Measurements from ENCODE around the gene ANKRD11.

The ANKRD11 gene

DNA sequence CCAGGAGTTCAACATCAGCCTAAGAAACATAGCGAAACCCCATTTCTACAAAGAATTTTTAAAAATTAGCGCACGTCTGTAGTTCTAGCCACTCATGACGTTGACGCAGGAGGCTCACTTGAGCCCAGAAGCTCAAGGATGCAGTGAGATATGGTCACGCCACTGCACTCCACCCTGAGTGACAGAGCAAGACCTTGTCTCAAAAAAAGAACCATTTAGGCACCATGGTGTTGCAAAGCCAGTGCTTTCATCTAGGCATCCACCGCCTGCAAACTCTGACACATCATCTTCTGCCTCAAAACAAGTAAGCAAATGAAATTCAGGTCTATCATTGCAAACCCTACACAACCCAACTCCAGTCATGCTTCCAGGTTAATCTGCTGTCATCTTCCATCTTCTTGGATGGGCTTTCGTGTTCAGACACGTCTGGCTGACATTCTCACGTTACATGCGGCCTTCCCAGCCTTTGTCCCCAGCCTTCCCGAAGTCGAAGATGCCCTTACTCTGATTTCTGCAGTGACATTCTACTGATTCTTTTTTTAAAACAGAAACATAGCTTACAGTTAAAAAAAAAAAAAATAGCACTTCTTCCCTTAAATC, 8.9 kb downstream of the ANKRD11 start:
- no peak overlapping the region for H3K4me3 ChIP-seq (ENCODE audit: low read length)
- no peak for DNase-seq (ENCODE audit: low read depth)
- TF ChIP-seq, protein P1, sequence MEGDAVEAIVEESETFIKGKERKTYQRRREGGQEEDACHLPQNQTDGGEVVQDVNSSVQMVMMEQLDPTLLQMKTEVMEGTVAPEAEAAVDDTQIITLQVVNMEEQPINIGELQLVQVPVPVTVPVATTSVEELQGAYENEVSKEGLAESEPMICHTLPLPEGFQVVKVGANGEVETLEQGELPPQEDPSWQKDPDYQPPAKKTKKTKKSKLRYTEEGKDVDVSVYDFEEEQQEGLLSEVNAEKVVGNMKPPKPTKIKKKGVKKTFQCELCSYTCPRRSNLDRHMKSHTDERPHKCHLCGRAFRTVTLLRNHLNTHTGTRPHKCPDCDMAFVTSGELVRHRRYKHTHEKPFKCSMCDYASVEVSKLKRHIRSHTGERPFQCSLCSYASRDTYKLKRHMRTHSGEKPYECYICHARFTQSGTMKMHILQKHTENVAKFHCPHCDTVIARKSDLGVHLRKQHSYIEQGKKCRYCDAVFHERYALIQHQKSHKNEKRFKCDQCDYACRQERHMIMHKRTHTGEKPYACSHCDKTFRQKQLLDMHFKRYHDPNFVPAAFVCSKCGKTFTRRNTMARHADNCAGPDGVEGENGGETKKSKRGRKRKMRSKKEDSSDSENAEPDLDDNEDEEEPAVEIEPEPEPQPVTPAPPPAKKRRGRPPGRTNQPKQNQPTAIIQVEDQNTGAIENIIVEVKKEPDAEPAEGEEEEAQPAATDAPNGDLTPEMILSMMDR (conservative IDR thresholded peaks at IDR 0.05; ENCODE audit: low read length) = no peak

GRCh38 chr16:89478576-89479221, 11.7 kb downstream of the ANKRD11 start:
- peak; percentile 60 for DNase-seq (ENCODE audit: low read depth)

GRCh38 chr16:89476811-89477261, 13.5 kb downstream of the ANKRD11 start:
- TF ChIP-seq, protein P1 (conservative IDR thresholded peaks at IDR 0.05; ENCODE audit: low read length) = no peak
- DNase-seq (ENCODE audit: low read depth) = no peak
- no peak overlapping the region for H3K4me3 ChIP-seq (ENCODE audit: low read length)

More at GRCh38 chr16:89478576-89479221, 11.7 kb downstream of the ANKRD11 start:
- TF ChIP-seq, protein P1 (conservative IDR thresholded peaks at IDR 0.05; ENCODE audit: low read length) = no peak
- no peak overlapping the region for H3K4me3 ChIP-seq (ENCODE audit: low read length)

GRCh38 chr16:89476379-89476778, 14.0 kb downstream of the ANKRD11 start:
- no peak for DNase-seq (ENCODE audit: low read depth)
- TF ChIP-seq, protein P1 (conservative IDR thresholded peaks at IDR 0.05; ENCODE audit: low read length) = no peak

DNA sequence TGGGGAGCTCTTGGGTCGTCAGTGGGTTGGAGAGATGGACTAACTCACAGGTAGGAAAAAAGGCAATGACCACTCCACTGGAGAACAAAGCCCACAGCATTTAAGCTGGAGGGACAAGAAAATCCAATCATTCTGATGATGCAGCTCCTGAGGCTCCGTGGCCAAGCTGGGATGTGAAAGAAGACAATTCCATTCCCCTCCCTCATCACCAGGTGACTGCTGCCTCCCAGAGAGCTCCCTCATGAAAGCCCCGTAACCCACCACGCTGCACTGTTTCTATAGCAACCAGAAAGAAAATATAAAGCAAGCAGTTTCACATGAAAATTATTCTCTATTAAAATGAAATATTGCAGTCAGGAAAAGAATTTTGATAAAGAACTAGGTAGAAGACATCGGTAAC, 15.2 kb downstream of the ANKRD11 start:
- H3K4me3 ChIP-seq (ENCODE audit: low read length) = no peak overlapping the region
- TF ChIP-seq, protein P1 (conservative IDR thresholded peaks at IDR 0.05; ENCODE audit: low read length) = no peak
- DNase-seq (ENCODE audit: low read depth) = no peak

More at GRCh38 chr16:89476379-89476778, 14.0 kb downstream of the ANKRD11 start:
- H3K4me3 ChIP-seq (ENCODE audit: low read length) = no peak overlapping the region

DNA sequence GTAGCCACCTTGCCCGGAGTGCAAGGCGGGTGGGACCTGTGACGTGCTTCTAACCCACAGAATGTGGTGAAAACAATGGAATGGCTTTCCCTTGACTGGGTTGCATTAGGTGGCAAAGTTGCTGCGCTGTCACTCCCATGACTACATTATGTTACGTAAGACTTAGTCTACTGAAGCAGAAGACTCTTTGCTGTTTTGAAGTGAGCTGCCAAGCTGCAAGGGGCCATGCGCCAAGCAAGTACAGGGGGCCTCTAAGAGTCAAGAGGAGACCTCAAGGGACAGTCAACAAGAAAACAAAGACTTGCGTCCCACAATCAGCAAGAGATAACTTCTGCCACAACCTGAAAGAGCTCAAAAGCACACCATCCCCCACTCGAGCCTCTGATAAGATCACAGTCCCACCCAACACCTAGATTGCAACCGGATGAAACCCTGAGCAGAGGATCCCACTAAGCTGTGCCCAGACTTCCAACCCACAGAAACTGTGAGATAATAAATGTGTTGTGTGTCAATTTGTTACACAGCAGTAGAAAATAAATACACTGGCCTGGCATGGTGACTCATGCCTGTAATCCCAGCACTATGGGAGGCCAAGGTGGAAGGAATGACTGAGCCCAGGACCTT, 16.5 kb downstream of the ANKRD11 start:
- TF ChIP-seq, protein P1 (conservative IDR thresholded peaks at IDR 0.05; ENCODE audit: low read length) = no peak
- DNase-seq (ENCODE audit: low read depth) = peak; percentile 65
- no peak overlapping the region for H3K4me3 ChIP-seq (ENCODE audit: low read length)
